ENCODE measurements around the gene MRPL14. TPM values are rescaled to one million over a fixed set of nuclear protein-coding genes. Genes with fewer than 3 reads are reported as not detected.

The MRPL14 gene
- total and polyA plus RNA-seq, 9 of the 15 experiments (the other 6 are each of a cell fraction or from before 2014, with no cell fraction given) = 126 to 424 (median 165) TPM

DNA sequence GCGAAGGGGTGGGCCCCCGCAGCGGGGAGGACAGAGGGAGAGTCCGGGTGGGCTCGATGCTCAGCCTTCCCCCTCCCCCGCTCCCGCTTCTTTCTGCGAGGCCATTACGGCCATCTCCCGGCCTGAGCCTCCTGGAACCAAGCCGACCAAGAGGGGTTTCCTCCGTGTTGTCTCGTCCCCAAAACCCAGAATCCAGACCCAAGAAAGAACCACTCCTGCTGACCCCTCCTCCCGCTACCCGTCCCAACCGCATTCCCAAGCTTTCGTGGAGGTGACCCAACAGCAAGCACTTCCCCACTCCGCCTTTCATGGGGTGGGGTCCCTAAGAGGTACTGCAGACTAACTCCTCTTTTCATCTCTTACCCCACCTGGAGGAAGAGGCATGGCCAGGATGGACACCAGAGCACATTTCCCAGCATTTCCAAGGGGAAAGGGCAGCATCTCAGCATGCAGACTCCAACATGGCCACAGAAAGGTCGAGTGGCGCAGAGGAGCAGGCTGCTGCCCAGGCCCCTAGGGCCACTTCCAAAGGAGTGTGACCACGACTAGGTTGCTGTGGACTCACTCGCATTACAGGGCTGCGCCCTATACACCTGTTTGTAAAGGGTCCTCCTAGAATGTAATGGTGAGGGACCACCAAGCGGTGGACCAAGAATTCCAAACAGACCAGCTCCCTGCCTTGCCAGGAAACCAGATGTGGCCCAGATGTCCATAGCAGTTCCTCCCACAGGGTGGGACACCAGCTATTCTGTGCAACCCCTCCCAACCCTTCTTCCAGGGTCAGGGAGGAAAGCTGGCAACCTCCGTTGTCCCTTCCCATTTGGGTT, 53.4 kb downstream of the MRPL14 start (continued):
- TF ChIP-seq, protein P1, sequence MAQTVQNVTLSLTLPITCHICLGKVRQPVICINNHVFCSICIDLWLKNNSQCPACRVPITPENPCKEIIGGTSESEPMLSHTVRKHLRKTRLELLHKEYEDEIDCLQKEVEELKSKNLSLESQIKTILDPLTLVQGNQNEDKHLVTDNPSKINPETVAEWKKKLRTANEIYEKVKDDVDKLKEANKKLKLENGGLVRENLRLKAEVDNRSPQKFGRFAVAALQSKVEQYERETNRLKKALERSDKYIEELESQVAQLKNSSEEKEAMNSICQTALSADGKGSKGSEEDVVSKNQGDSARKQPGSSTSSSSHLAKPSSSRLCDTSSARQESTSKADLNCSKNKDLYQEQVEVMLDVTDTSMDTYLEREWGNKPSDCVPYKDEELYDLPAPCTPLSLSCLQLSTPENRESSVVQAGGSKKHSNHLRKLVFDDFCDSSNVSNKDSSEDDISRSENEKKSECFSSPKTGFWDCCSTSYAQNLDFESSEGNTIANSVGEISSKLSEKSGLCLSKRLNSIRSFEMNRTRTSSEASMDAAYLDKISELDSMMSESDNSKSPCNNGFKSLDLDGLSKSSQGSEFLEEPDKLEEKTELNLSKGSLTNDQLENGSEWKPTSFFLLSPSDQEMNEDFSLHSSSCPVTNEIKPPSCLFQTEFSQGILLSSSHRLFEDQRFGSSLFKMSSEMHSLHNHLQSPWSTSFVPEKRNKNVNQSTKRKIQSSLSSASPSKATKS (CRISPR knock-in tag; IDR thresholded peaks at IDR 0.05) = no peak
- TF ChIP-seq NFXL1 (CRISPR knock-in tag; IDR thresholded peaks at IDR 0.05) = no peak
- TF ChIP-seq PRPF4 (IDR thresholded peaks at IDR 0.05; ENCODE audit: insufficient read depth, low read depth, low read length, poor library complexity, severe bottlenecking) = no peak
- TF ChIP-seq ZNF764 (CRISPR knock-in tag; IDR thresholded peaks at IDR 0.05; ENCODE audit: low read depth) = no peak
- no peak for TF ChIP-seq PHB2 (IDR thresholded peaks at IDR 0.05; ENCODE audit: low read depth)
- TF ChIP-seq, protein P2, sequence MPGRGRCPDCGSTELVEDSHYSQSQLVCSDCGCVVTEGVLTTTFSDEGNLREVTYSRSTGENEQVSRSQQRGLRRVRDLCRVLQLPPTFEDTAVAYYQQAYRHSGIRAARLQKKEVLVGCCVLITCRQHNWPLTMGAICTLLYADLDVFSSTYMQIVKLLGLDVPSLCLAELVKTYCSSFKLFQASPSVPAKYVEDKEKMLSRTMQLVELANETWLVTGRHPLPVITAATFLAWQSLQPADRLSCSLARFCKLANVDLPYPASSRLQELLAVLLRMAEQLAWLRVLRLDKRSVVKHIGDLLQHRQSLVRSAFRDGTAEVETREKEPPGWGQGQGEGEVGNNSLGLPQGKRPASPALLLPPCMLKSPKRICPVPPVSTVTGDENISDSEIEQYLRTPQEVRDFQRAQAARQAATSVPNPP (IDR thresholded peaks at IDR 0.05; ENCODE audit: borderline replicate concordance, insufficient read depth, insufficient read length) = no peak
- TF ChIP-seq, protein P3, sequence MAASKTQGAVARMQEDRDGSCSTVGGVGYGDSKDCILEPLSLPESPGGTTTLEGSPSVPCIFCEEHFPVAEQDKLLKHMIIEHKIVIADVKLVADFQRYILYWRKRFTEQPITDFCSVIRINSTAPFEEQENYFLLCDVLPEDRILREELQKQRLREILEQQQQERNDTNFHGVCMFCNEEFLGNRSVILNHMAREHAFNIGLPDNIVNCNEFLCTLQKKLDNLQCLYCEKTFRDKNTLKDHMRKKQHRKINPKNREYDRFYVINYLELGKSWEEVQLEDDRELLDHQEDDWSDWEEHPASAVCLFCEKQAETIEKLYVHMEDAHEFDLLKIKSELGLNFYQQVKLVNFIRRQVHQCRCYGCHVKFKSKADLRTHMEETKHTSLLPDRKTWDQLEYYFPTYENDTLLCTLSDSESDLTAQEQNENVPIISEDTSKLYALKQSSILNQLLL (CRISPR knock-in tag; IDR thresholded peaks at IDR 0.05; ENCODE audit: borderline replicate concordance) = no peak
- no peak for TF ChIP-seq ZNF830 (CRISPR knock-in tag; IDR thresholded peaks at IDR 0.05)
- no peak for TF ChIP-seq EP400 (IDR thresholded peaks at IDR 0.05)
- TF ChIP-seq CBX8 (IDR thresholded peaks at IDR 0.05; ENCODE audit: borderline replicate concordance, extremely low read depth, low read depth, low read length, poor library complexity, severe bottlenecking) = no peak

Measured in K562 (cell line).